SJCRH30 (cell line): ENCODE data around the gene BEST2. TPM values are rescaled to one million over a fixed set of nuclear protein-coding genes. Genes with fewer than 3 reads are reported as not detected.
"Not testable (repeated sequence)": the region's sequence is repeated elsewhere in the genome, so short reads cannot be mapped to it uniquely, and the experiment has no call there.

Experiments used
- DNase-seq, 2 experiments: peaks; one replicate each; pipeline ENCODE4 v3.0.0-alpha.2; 2015 to 2020
- H3K27ac ChIP-seq: fragments of 250-450 bp; sonication (Bioruptor Pico); 2 replicates; pipeline ENCODE4 v1.5.1; 2020; ENCODE audit warnings: mild to moderate bottlenecking, moderate library complexity
- H3K27me3 ChIP-seq: fragments of 250-450 bp; sonication (Bioruptor Pico); 2 replicates; pipeline ENCODE4 v1.5.1; 2020; ENCODE audit warnings: mild to moderate bottlenecking, moderate library complexity
- H3K36me3 ChIP-seq: fragments of 250-450 bp; sonication (Bioruptor Pico); 2 replicates; pipeline ENCODE4 v1.5.1; 2020; ENCODE audit warnings: mild to moderate bottlenecking, moderate library complexity
- H3K4me1 ChIP-seq: fragments of 250-450 bp; sonication (Bioruptor Pico); 2 replicates; pipeline ENCODE4 v1.5.1; 2020; ENCODE audit warnings: mild to moderate bottlenecking, moderate library complexity
- H3K4me3 ChIP-seq: fragments of 250-450 bp; sonication (Bioruptor Pico); 2 replicates; pipeline ENCODE4 v1.5.1; 2020; ENCODE audit warnings: mild to moderate bottlenecking, moderate library complexity
- H3K9me3 ChIP-seq: fragments of 250-450 bp; sonication (Bioruptor Pico); replicated peaks from 2 replicates; pipeline ENCODE4 v1.5.1; 2020; ENCODE audit warnings: mild to moderate bottlenecking, moderate library complexity
- total RNA-seq: library from RNA; depleted of rRNA; stranded (reverse); fragments of >200 nt; shearing (Covaris generic); gene quantifications from 2 replicates; pipeline ENCODE4 v1.2.3, GENCODE V29; 2014; rRNA removed

The BEST2 gene
- 0.04 and 0.10 TPM in 2 replicates for total RNA-seq

GRCh38 chr19:12751635-12752034 is at the start of gene BEST2:
Gene BEST2 (plus strand): TSS chr19:12751791. CDS start chr19:12752593, 802 bp downstream.
- H3K4me3 ChIP-seq: no peak within 1 kb of the TSS
- peaks cover 20% of the 10 kb centered on the region for H3K27me3 ChIP-seq
- H3K4me1 ChIP-seq: peaks cover 25% of the 10 kb centered on the region
- H3K36me3 ChIP-seq: peaks cover 7% of the 10 kb centered on the region
- no peak for DNase-seq
- H3K27ac ChIP-seq: no peak within 1 kb of the TSS
- H3K9me3 ChIP-seq: no peaks in the 10 kb centered on the region

DNA sequence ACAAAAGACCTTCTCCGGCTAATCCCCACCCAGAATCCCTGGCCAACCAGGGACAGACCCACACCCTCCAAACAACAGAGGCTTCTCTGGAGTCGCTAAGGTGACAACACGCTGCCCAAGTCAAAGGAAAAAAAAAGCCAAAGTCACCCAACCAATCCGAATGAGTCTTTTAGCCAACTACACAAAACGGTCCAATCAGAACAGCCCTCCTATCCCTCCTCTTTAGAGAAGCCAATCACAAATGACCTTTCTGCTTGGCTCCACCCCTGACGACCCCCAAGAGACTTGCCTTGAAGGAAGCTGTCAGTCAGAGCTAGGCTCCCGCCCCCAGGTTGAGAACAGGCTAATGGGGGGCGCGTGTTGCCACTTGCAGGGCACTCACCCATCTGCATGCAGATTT is 48.5 kb upstream of the BEST2 start:
- H3K36me3 ChIP-seq: peaks cover 75% of the 10 kb centered on the region
- H3K9me3 ChIP-seq: no peaks in the 10 kb centered on the region
- H3K27me3 ChIP-seq: no peaks in the 10 kb centered on the region
- no peak overlapping the region for H3K4me3 ChIP-seq
- no peaks in the 10 kb centered on the region for H3K4me1 ChIP-seq
- no peak overlapping the region for H3K27ac ChIP-seq
- DNase-seq: peak; percentile 91

DNA sequence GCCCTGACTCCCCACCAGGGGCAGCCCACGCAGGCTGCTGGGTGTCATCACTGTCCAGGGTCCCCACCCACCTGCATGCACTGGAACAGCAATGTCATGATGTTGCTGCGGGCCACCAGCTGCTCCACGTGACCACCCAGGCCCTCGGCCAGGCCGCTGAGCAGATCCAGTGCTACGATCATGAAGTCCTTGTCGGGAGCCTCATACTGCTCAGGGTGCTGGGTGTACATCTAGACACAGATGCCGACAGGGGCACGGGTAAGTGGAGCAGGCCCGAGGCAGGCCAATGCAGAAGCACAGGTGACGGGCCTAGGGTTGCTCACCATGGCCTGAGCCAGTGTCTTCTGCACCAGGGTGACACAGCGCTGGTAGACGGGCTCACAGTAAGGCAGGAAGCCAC is 46.4 kb upstream of the BEST2 start:
- peaks cover 91% of the 10 kb centered on the region for H3K36me3 ChIP-seq

DNA sequence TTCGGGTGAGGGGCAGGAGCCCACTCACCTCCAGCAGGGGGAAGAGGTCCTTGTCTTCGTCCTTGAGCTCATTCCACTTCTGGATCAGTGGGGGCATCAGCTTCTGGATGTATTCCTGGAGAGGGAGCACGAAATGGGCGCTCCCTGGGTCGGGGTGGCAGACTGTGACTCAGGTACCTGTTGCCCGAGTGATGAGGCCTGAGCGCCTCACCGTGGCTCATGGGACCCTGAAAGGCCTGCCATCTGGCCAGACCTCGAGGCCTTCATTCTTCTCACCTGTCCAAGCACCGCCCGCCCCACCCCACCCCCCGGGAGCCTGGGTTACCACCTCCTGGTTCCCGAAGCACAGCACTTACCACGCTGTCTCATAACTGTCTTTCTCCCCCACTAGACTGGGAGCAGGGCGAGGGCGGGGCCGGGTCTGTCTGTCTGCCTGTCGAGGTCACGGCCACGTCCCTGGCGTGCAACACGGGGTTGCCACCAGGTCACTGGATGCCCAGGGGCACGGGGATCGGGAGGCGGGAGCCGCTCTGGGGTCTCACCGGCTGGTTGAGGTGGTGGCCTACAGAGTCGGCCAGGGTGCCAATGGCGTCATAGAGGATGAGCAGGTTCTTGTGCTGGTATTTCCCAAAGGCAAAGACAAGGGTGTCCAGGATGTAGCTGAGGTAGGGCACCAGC is 45.8 kb upstream of the BEST2 start:
- no peak overlapping the region for H3K4me3 ChIP-seq
- H3K36me3 ChIP-seq: peaks cover 95% of the 10 kb centered on the region
- H3K27ac ChIP-seq: no peak overlapping the region
- no peaks in the 10 kb centered on the region for H3K27me3 ChIP-seq
- H3K4me1 ChIP-seq: no peaks in the 10 kb centered on the region
- DNase-seq: no peak
- H3K9me3 ChIP-seq: no peaks in the 10 kb centered on the region

More for the DNA sequence above, 46.4 kb upstream of the BEST2 start:
- H3K4me3 ChIP-seq: no peak overlapping the region
- no peaks in the 10 kb centered on the region for H3K9me3 ChIP-seq
- no peak overlapping the region for H3K27ac ChIP-seq
- DNase-seq: no peak
- no peaks in the 10 kb centered on the region for H3K27me3 ChIP-seq
- no peaks in the 10 kb centered on the region for H3K4me1 ChIP-seq

DNA sequence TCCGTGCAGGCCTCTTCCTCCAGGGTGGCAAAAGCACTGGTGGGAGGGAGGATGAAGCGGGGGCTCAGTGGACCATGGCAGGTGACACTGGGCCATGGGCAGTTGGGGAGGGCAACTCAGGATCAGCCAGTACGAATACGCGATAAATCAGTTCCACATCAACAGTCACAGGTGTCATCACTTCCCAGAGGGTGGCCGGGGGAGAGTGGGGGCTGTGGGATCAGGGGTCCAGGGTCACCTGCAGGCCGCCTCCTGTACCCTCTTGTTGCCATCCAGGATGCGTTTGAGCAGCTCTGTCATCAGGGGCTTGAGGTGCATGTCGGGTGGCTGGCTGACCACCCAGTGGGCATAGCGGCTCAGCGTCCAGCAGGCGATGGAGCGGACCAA is 45.3 kb upstream of the BEST2 start:
- Histone ChIP-seq H3K36me3 (peaks cover 95% of the 10 kb centered on the region), H3K4me1 (no peaks in the 10 kb centered on the region), H3K27ac (no peak overlapping the region), H3K9me3 (no peaks in the 10 kb centered on the region), H3K27me3 (no peaks in the 10 kb centered on the region), H3K4me3 (no peak overlapping the region)
- DNase-seq: no peak

DNA sequence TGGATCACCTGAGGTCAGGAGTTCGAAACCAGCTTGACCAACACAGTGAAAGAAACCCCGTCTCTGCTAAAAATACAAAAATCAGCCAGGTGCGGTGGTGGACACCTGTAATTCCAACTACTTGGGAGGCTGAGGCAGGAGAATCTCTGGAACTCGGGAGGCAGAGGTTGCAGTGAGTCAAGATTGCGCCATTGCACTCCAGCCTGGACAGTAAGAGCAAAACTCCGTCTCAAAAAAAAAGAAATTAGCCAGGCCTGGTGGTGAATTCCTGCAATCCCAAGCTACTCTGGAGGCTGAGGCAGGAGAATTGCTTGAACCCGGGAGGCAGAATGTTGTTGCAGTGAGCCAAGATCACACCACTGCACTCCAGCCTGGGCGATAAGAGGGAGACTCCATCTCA is 43.0 kb upstream of the BEST2 start:
- H3K36me3 ChIP-seq: peaks cover 91% of the 10 kb centered on the region
- no peak overlapping the region for H3K27ac ChIP-seq

DNA sequence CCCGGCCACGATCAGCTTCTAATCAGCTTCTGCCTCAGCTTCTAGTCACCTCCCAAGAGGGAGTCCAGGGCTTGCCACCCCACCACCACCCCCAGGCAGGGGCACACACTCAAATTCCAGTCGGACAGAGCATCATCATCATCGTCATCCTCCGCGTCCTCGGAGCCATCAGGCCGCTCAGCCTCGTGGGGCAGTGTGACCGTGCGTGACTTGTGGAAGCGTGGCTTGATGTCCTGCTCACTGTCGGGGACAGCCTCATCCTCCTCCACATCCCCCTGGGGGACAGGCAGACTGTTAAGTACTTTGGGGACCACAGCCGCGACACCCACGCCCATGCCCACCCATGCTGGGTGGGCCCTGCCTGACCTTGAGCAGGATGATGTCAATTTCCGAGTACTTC is 40.4 kb upstream of the BEST2 start:
- DNase-seq: no peak
- no peaks in the 10 kb centered on the region for H3K4me1 ChIP-seq
- peaks cover 91% of the 10 kb centered on the region for H3K36me3 ChIP-seq

More for the DNA sequence above, 43.0 kb upstream of the BEST2 start:
- Histone ChIP-seq H3K27me3 (no peaks in the 10 kb centered on the region), H3K9me3 (no peaks in the 10 kb centered on the region), H3K4me3 (no peak overlapping the region), H3K4me1 (no peaks in the 10 kb centered on the region)
- no peak for DNase-seq

DNA sequence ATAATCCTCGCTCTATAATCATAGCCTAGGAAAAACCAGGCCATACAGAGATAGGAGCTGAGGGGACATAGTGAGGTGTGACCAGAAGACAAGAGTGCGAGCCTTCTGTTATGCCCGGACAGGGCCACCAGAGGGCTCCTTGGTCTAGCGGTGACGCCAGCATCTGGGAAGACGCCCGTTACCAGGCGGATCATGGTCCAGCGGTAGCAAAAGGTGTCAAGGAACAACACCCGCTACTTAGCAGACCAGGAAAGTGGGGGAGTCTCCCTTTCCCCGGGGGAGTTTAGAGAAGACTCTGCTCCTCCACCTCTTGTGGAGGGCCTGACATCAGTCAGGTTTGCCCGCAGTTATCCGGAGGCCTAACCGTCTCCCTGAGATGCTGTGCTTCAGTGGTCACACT is 39.5 kb upstream of the BEST2 start:
- H3K4me1 ChIP-seq, H3K4me3 ChIP-seq, DNase-seq, H3K27ac ChIP-seq, H3K27me3 ChIP-seq, H3K9me3 ChIP-seq: not testable (repeated sequence)
- H3K36me3 ChIP-seq: peaks cover 90% of the 10 kb centered on the region

More for the DNA sequence above, 40.4 kb upstream of the BEST2 start:
- H3K27ac ChIP-seq: no peak overlapping the region
- H3K9me3 ChIP-seq: no peaks in the 10 kb centered on the region
- H3K4me3 ChIP-seq: no peak overlapping the region
- no peaks in the 10 kb centered on the region for H3K27me3 ChIP-seq

DNA sequence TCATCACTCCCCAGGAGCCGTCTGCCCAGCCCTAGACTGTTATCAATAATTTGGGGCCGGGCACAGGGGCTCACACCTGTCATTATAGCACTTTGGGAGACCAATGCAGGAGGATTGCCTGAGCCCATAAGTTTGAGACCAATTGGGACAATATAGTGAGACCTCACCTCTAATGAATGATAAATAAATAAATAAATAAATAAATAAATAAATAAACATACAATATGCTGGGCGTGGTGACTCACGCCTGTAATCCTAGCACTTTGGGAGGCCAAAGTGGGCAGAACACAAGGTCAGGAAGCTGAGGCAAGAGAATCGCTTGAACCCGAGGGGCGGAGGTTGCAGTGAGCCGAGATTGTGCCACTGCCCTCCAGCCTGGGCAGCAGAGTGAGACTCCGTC is 38.3 kb upstream of the BEST2 start:
- H3K27ac ChIP-seq, DNase-seq, H3K9me3 ChIP-seq, H3K27me3 ChIP-seq, H3K4me3 ChIP-seq, H3K4me1 ChIP-seq: not testable (repeated sequence)
- peaks cover 89% of the 10 kb centered on the region for H3K36me3 ChIP-seq

DNA sequence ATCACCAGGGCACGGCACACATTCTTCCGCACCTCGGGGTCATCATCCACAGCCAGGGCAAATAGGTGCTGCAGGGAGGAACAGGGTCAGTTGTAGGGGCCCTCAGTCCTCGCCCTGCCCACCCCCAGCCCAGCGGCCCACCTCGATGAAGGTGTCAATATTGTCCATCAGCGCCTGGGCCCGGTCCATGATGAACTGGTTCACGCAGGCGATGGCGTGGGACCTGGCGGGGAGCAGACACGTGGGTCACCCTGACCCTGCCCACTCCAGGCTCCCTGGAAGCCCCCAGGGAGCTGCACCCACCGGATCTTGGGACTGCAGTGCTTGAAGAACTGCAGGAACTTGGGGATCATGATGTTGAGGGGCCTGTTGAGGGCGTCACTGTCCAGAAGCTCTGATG is 36.5 kb upstream of the BEST2 start:
- Histone ChIP-seq H3K4me1 (no peaks in the 10 kb centered on the region), H3K27ac (no peak overlapping the region), H3K9me3 (no peaks in the 10 kb centered on the region), H3K27me3 (no peaks in the 10 kb centered on the region), H3K4me3 (no peak overlapping the region), H3K36me3 (peaks cover 86% of the 10 kb centered on the region)
- no peak for DNase-seq

DNA sequence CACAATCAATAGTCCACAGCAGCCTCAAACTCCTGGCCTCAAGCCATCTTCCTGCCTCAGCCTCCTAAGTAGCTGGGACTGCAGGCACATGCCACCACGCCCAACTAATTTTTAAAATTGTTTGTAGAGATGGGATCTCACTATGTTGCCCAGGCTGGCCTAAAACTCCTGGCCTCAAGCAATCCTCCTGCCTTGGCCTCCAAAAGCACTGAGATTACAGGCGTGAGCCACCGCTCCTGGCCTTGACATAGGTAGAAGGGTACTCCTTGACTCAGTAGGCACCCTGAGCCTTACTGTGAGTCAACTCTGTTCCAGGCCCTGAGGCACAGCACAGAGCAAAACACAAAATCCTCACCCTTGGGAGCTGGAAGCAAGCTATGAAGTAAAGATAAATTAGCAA is 35.7 kb upstream of the BEST2 start:
- Histone ChIP-seq H3K36me3 (peaks cover 78% of the 10 kb centered on the region), H3K4me1 (no peaks in the 10 kb centered on the region), H3K9me3 (no peaks in the 10 kb centered on the region), H3K27me3 (no peaks in the 10 kb centered on the region), H3K27ac (no peak overlapping the region), H3K4me3 (no peak overlapping the region)
- DNase-seq: no peak

DNA sequence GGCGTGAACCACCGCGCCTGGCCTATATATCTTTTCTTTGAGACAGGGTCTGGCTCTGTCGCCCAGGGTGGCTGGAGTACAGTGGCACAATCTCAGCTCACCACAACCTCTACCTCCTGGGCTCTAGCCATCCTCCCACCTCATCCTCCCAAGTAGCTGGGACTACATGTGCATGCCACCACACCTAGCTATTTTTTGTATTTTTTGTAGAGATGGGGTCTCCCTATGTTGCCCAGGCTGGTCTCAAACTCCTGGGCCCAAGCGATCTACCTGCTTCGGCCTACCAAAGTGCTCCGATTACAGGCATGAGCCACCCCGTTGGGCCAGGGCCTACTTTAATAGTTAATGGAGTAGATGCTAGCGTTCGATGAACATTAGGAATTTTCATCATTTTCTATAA is 31.3 kb upstream of the BEST2 start:
- Histone ChIP-seq H3K4me3 (peak overlapping the region; percentile 78), H3K27ac (no peak overlapping the region), H3K36me3 (peaks cover 38% of the 10 kb centered on the region), H3K9me3 (no peaks in the 10 kb centered on the region), H3K4me1 (peaks cover 2% of the 10 kb centered on the region; the same call in 1 of the 2 replicates), H3K27me3 (no peaks in the 10 kb centered on the region)
- no peak for DNase-seq

DNA sequence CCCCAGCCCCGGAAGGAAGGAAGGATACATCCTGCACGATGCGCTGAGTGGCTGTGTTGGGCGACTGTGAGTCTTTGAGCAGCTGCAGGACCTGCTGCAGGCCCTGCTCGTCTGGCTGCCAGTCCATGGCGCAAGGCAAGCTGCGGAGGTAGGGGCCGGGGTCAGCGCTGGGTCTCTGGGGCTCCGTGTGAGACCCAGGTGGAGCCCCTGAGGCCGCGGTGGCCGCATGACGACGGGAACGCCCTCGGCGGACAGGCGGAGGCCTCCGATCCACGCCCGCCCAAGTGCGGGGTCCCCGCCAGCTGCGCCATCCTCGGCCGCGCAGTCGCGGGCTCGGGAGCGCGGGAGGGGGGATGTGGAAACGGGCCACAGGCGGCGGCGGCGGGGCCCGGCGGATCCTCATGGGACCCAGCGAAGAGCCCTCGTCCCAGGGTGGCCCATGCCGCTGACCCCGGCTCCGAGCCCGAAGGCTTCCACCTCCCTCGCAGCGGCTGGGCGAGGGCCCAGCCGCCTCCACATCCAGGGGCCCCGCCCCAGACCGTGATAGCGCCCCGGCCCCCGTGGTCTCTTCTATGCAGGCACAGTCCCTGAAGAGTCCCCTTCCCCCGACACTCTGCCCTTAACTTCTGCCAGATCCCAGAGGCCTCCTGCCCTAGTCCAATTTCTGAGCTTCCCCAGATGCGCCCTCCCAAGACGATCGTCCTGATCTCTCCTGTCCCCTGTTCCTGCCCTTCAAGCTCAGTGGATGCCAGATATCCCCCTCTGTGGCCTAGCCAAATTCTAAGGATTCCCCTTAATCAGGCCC is 30.5 kb upstream of the BEST2 start:
- peaks cover 2% of the 10 kb centered on the region; the same call in 1 of the 2 replicates for H3K4me1 ChIP-seq
- H3K36me3 ChIP-seq: peaks cover 32% of the 10 kb centered on the region
- H3K27ac ChIP-seq: peak overlapping the region; percentile 84
- DNase-seq: no peak
- no peaks in the 10 kb centered on the region for H3K9me3 ChIP-seq
- peak overlapping the region; percentile 78 for H3K4me3 ChIP-seq
- no peaks in the 10 kb centered on the region for H3K27me3 ChIP-seq

GRCh38 chr19:12721656-12722565 is 29.7 kb upstream of the BEST2 start:
- peak overlapping the region; percentile 84 for H3K27ac ChIP-seq
- H3K9me3 ChIP-seq: no peaks in the 10 kb centered on the region
- peaks cover 2% of the 10 kb centered on the region; the same call in 1 of the 2 replicates for H3K4me1 ChIP-seq
- DNase-seq: peak; percentile 80 to 86
- peaks cover 23% of the 10 kb centered on the region for H3K36me3 ChIP-seq
- H3K27me3 ChIP-seq: no peaks in the 10 kb centered on the region
- peak overlapping the region; percentile 78 for H3K4me3 ChIP-seq
